PC-9 (cell line): ENCODE measurements around the gene OAT. TPM values are rescaled to one million over a fixed set of nuclear protein-coding genes. Genes with fewer than 3 reads are reported as not detected.

ENCODE experiments used
- BruUV-seq: library from RNA; stranded (reverse); fragments of 400-500 nt; replicated peaks from 2 replicates; lab custom pipeline; 2021; lab: Mats Ljungman, UMichigan
- CTCF ChIA-PET: fragments of 300-600 bp; sonication (Branson Sonifier 250); formaldehyde crosslinking; loops from one replicate; lab custom pipeline; 2022; ENCODE audit warnings: antibody characterized with exemption; lab: Charles Lee
- POLR2A ChIA-PET: fragments of 300-600 bp; sonication (Branson Sonifier 250); formaldehyde crosslinking; loops from one replicate; lab custom pipeline; 2022; ENCODE audit warnings: antibody characterized with exemption; ENCODE audit not compliant: unreplicated experiment; lab: Charles Lee
- DNase-seq, 2 experiments: peaks; one replicate each; pipeline versions ENCODE4 v3.0.0 to v3.0.0-alpha.2; 2015 to 2022; ENCODE audit warnings: mixed read lengths in 1 of 2
- H2AFZ ChIP-seq: fragments of 200-600 bp; sonication (generic); 2 replicates; pipeline ENCODE4 v1.8.1; 2017; ENCODE audit warnings: antibody characterized with exemption
- H3F3A ChIP-seq: fragments of 200-600 bp; sonication (generic); 2 replicates; pipeline ENCODE4 v1.8.1; 2017; ENCODE audit warnings: antibody characterized with exemption, mild to moderate bottlenecking, low read depth; ENCODE audit not compliant: insufficient read depth
- H3K27ac ChIP-seq: fragments of 200-600 bp; sonication (generic); 2 replicates; pipeline ENCODE4 v1.6.1; 2016; ENCODE audit warnings: mixed run types
- H3K27me3 ChIP-seq: fragments of 200-600 bp; sonication (generic); 2 replicates; pipeline ENCODE4 v1.6.1; 2016; ENCODE audit warnings: low read depth, mixed run types; ENCODE audit not compliant: insufficient read depth
- H3K36me3 ChIP-seq: fragments of 200-600 bp; sonication (generic); 2 replicates; pipeline ENCODE4 v1.6.1; 2016; ENCODE audit warnings: low read depth, mixed run types
- H3K4me1 ChIP-seq: fragments of 200-600 bp; sonication (generic); replicated peaks from 2 replicates; pipeline ENCODE4 v1.6.1; 2016; ENCODE audit warnings: mixed run types; ENCODE audit not compliant: insufficient read depth
- H3K4me2 ChIP-seq: fragments of 200-600 bp; sonication (generic); 2 replicates; pipeline ENCODE4 v1.6.1; 2017; ENCODE audit warnings: mixed run types
- H3K4me3 ChIP-seq: fragments of 200-600 bp; sonication (generic); 2 replicates; pipeline ENCODE4 v1.6.1; 2016; ENCODE audit warnings: mixed run types
- H3K79me2 ChIP-seq: fragments of 200-600 bp; sonication (generic); 2 replicates; pipeline ENCODE4 v1.6.1; 2017; ENCODE audit warnings: low read depth, mixed run types
- H3K9me2 ChIP-seq: fragments of 200-600 bp; sonication (generic); 2 replicates; pipeline ENCODE4 v1.8.1; 2017; ENCODE audit warnings: mild to moderate bottlenecking; ENCODE audit not compliant: insufficient read depth
- H3K9me3 ChIP-seq: fragments of 200-600 bp; sonication (generic); 2 replicates; pipeline ENCODE4 v1.8.1; 2016; ENCODE audit warnings: low read depth; ENCODE audit not compliant: insufficient read depth
- H4K20me1 ChIP-seq: fragments of 200-600 bp; sonication (generic); 2 replicates; pipeline ENCODE4 v1.8.1; 2017; ENCODE audit not compliant: insufficient read depth
- EZH2 ChIP-seq: fragments of 200-600 bp; sonication (generic); IDR thresholded peaks from 2 replicates; pipeline ENCODE4 v1.8.0; 2017; ENCODE audit warnings: antibody characterized with exemption, low read depth
- intact Hi-C: fragments of 100-400 bp; cut with micrococcal nuclease; formaldehyde crosslinking; loops from one replicate; pipeline ENCODE4 v1.10.0; 2022; ENCODE audit not compliant: unreplicated experiment
- total RNA-seq: library from RNA; stranded (reverse); gene quantifications from 2 replicates; pipeline ENCODE4 v1.2.3, GENCODE V29; 2021
- TF ChIP-seq, protein P1 (sequence below): fragments of 200-600 bp; sonication (generic); conservative IDR thresholded peaks from 2 replicates; pipeline ENCODE4 v1.6.1; 2017; ENCODE audit warnings: mixed run types, antibody characterized with exemption, mild to moderate bottlenecking, moderate library complexity

Gene OAT
- total RNA-seq, 1 experiment from 2014 or later: 130 TPM

DNA sequence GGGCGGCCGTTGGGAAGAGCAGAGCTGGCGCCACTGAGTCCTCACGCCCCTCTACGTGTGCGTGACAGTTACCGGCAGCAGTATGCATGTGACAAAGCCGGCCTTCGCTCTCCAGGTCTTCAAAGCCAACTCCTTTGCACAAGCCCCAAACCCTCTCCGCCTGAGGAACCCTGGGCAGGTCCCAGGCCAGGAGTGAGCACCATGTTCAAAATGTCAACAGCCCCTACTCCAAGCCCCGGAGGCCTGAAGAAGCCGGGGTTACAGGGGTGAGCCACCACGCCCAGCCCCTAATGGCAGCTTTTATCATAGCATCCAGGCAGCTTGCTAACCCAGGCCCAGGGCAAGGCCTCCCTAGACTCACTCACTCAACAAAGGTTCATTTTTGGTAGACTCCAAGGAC, 70.8 kb downstream of the OAT start:
- CTCF ChIA-PET: no interaction called here
- no peak for DNase-seq
- no peaks in the 10 kb centered on the region for H3K79me2 ChIP-seq
- no peaks in the 10 kb centered on the region for H3K27me3 ChIP-seq
- H3K4me1 ChIP-seq: no peaks in the 10 kb centered on the region
- intact Hi-C loops: no loop called here
- no peak overlapping the region for H3K4me3 ChIP-seq
- H2AFZ ChIP-seq: no peak overlapping the region
- no peaks in the 10 kb centered on the region for H3K9me2 ChIP-seq
- BruUV-seq: no TSS peak
- H3K27ac ChIP-seq: no peak overlapping the region
- POLR2A ChIA-PET: interaction anchor here (0.7 kb wide), 1 partner anchor 125 kb away, joined by 3 read pairs; no protein-coding TSS in a partner anchor
- TF ChIP-seq, protein P1, sequence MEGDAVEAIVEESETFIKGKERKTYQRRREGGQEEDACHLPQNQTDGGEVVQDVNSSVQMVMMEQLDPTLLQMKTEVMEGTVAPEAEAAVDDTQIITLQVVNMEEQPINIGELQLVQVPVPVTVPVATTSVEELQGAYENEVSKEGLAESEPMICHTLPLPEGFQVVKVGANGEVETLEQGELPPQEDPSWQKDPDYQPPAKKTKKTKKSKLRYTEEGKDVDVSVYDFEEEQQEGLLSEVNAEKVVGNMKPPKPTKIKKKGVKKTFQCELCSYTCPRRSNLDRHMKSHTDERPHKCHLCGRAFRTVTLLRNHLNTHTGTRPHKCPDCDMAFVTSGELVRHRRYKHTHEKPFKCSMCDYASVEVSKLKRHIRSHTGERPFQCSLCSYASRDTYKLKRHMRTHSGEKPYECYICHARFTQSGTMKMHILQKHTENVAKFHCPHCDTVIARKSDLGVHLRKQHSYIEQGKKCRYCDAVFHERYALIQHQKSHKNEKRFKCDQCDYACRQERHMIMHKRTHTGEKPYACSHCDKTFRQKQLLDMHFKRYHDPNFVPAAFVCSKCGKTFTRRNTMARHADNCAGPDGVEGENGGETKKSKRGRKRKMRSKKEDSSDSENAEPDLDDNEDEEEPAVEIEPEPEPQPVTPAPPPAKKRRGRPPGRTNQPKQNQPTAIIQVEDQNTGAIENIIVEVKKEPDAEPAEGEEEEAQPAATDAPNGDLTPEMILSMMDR: no peak
- no peak for TF ChIP-seq EZH2
- H3F3A ChIP-seq: no peaks in the 10 kb centered on the region
- no peaks in the 10 kb centered on the region for H3K36me3 ChIP-seq
- H3K9me3 ChIP-seq: no peaks in the 10 kb centered on the region
- H4K20me1 ChIP-seq: no peaks in the 10 kb centered on the region
- H3K4me2 ChIP-seq: no peak overlapping the region

Other genes with a start within 250 kb of the OAT start
- gene NKX1-2, start 31.1 kb upstream of the OAT start, total RNA-seq: 1.6 and 2.9 TPM in 2 replicates
- gene LHPP, start 42.9 kb upstream of the OAT start, total RNA-seq: 23.3 and 24.7 TPM in 2 replicates